ENCODE data around the gene GCH1. TPM values are rescaled to one million over a fixed set of nuclear protein-coding genes. Genes with fewer than 3 reads are reported as not detected.

GCH1 gene
- total RNA-seq, 1 experiment from 2014 or later = 9.2 TPM

DNA sequence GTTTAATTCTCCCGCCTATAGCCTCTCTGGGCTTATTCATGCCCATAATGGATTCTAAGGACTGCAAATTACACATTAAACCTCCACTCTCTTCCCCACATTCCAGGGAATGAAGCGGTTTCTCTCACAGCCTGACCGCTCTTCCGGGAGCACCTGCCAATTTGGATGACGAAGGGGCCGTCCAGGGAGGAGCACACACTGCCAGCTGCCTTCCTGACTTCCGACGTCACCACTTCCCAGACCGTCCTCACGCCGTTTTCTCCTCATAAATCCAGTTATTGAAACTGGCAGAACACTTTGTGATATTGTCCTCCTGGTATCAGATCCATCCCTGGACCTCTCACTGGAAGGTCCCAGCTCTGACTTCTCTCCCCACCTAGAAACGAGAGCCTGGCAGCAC is 87.6 kb downstream of the GCH1 start:
- CTCF ChIA-PET = interaction anchor here (1.2 to 2.8 kb wide), 4 partner anchors 10 to 87 kb away, joined by 4 to 37 read pairs (median 8); partner anchors contain the start of gene GCH1
- peaks cover 4% of the 10 kb centered on the region for H3K27me3 Mint-ChIP-seq (ENCODE audit: low read depth)
- H3K4me3 Mint-ChIP-seq = no peak overlapping the region
- H3K9me3 Mint-ChIP-seq = peaks cover 12% of the 10 kb centered on the region
- ATAC-seq = no peak
- H3K36me3 Mint-ChIP-seq = no peaks in the 10 kb centered on the region
- TF ChIP-seq IRF1 (CRISPR knock-in tag; IDR thresholded peaks at IDR 0.05) (no peak), MYBL2 (CRISPR knock-in tag; IDR thresholded peaks at IDR 0.05) (no peak), FOXK1 (CRISPR knock-in tag; IDR thresholded peaks at IDR 0.05) (no peak), E2F1 (CRISPR knock-in tag; IDR thresholded peaks at IDR 0.05) (no peak), ETV6 (CRISPR knock-in tag; IDR thresholded peaks at IDR 0.05) (no peak), IRF2 (CRISPR knock-in tag; IDR thresholded peaks at IDR 0.05; ENCODE audit: borderline replicate concordance, low read depth) (no peak), PRDM15 (CRISPR knock-in tag; IDR thresholded peaks at IDR 0.05) (no peak), CBFB (CRISPR knock-in tag; IDR thresholded peaks at IDR 0.05; ENCODE audit: low read depth) (no peak)
- TF ChIP-seq, protein P1, sequence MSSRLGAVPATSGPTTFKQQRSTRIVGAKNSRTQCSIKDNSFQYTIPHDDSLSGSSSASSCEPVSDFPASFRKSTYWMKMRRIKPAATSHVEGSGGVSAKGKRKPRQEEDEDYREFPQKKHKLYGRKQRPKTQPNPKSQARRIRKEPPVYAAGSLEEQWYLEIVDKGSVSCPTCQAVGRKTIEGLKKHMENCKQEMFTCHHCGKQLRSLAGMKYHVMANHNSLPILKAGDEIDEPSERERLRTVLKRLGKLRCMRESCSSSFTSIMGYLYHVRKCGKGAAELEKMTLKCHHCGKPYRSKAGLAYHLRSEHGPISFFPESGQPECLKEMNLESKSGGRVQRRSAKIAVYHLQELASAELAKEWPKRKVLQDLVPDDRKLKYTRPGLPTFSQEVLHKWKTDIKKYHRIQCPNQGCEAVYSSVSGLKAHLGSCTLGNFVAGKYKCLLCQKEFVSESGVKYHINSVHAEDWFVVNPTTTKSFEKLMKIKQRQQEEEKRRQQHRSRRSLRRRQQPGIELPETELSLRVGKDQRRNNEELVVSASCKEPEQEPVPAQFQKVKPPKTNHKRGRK (CRISPR knock-in tag; IDR thresholded peaks at IDR 0.05; ENCODE audit: borderline replicate concordance) = no peak
- TF ChIP-seq, protein P2, sequence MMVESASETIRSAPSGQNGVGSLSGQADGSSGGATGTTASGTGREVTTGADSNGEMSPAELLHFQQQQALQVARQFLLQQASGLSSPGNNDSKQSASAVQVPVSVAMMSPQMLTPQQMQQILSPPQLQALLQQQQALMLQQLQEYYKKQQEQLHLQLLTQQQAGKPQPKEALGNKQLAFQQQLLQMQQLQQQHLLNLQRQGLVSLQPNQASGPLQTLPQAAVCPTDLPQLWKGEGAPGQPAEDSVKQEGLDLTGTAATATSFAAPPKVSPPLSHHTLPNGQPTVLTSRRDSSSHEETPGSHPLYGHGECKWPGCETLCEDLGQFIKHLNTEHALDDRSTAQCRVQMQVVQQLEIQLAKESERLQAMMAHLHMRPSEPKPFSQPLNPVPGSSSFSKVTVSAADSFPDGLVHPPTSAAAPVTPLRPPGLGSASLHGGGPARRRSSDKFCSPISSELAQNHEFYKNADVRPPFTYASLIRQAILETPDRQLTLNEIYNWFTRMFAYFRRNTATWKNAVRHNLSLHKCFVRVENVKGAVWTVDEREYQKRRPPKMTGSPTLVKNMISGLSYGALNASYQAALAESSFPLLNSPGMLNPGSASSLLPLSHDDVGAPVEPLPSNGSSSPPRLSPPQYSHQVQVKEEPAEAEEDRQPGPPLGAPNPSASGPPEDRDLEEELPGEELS (CRISPR knock-in tag; IDR thresholded peaks at IDR 0.05) = no peak
- POLR2A ChIA-PET = no interaction called here
- H3K4me1 Mint-ChIP-seq = no peaks in the 10 kb centered on the region
- H3K27ac Mint-ChIP-seq = no peak overlapping the region
- DNase-seq (ENCODE audit: low spot score) = no peak

DNA sequence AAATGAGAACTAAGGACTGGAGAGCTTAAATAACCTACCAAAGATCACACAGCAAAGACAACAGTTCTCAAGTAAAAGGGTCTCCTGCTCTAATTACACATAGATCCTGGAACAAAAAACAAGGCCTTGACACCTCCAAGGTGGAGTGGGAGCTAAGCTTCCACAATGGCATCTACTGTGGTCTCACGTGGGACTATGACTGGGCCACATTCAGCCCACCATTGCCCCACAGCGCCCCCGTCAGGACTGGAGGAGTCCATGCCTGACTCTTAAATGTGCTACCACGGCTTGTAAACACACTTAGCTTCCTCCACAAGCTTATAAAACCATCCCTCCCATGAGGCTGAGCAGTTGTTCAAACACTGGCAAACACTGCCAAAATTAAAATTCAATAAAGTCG is 88.5 kb downstream of the GCH1 start:
- DNase-seq (ENCODE audit: low spot score) (peak; percentile 72), ATAC-seq (peak; percentile 91)
- Mint-ChIP-seq H3K9me3 (peaks cover 12% of the 10 kb centered on the region), H3K27ac (no peak overlapping the region), H3K27me3 (ENCODE audit: low read depth) (peaks cover 4% of the 10 kb centered on the region), H3K36me3 (no peaks in the 10 kb centered on the region), H3K4me1 (no peaks in the 10 kb centered on the region), H3K4me3 (no peak overlapping the region)
- TF ChIP-seq GTF2I (CRISPR knock-in tag; conservative IDR thresholded peaks at IDR 0.05) (no peak), GABPB1 (CRISPR knock-in tag; IDR thresholded peaks at IDR 0.05) (no peak), CTCF (IDR thresholded peaks at IDR 0.05) (peak; percentile 61; the same call in 1 of the 2 replicates)
- POLR2A ChIA-PET = no interaction called here
- CTCF ChIA-PET = interaction anchor here (0.6 to 2.8 kb wide), 24 partner anchors 9 to 288 kb away, joined by 3 to 37 read pairs (median 3); partner anchors contain the start of genes GCH1 and SAMD4A
